ENCODE data around the gene ENOX1.

The ENOX1 gene

GRCh38 chr13:43343645-43344044 is 443.1 kb downstream of the ENOX1 start:
- no peak for DNase-seq

GRCh38 chr13:43339805-43340550 is 446.8 kb downstream of the ENOX1 start:
- no peak for DNase-seq

DNA sequence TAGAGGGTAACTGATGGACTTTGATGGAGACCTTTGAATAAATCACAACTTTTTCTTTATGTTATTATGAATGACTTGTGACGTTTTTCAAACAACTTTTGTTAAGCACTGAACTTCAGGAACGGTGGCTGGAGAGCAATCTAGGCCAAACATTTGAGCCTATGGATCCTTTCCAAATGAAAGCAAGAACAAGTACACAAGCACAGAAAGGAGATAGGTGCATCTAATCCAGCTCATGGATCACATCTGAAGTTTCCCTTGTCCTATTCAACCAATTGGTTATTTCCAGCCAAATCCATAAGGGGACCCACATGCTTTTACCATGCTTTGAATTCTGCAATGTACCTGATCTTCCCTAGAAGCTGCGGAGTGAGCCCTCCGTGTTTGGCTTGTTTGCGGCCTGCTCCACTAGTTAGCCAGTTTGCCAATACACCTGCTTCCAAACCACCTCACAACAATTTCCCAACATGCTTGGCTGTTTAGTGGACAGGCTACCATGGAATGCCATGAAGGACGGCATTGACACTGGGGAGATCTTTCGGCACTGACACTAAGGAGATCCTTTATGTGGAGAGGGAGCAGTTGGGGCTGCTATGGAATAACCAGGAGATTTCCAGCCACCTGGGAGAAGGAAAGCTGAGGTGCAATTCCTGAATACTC is 447.5 kb downstream of the ENOX1 start:
- DNase-seq: no peak

DNA sequence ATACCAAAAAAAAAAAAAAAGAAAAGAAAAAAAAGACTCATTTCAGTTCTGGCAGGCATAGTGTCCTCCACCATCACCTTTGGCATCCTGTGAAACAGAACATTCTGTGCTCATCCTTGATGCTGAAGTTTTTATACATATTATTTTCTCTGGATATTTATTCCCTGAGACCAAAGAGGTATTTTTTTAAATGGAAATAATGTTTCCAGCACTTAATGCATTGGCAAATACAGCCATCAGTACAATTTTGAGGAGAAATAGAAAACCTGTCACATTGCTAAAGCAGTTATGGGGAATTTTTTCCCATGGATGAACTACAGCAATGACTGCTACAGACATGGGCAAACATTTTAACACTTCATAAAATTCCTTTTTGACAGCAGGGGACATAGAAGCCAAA is 451.0 kb downstream of the ENOX1 start:
- DNase-seq: no peak

GRCh38 chr13:43333176-43333575 is 453.6 kb downstream of the ENOX1 start:
- no peak for DNase-seq

DNA sequence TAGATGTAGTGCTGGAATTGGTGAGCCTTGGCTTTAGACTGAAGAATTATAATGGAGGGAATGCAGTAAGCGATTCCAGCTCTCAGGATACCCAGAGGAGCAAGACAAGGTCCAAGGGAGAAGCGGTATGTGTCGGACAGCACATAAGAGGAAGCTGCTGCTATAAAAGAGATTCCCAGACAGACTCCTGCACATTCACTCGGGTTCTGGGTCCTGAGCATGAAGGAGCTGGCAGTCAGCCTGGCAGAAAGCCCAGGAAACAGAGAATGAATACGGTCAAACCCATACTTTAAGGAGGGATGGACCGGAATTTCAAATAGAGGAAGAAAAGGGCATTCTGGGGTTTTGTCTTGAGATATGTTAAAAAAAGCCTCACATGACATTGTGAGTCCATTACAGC is 455.1 kb downstream of the ENOX1 start:
- no peak for DNase-seq

DNA sequence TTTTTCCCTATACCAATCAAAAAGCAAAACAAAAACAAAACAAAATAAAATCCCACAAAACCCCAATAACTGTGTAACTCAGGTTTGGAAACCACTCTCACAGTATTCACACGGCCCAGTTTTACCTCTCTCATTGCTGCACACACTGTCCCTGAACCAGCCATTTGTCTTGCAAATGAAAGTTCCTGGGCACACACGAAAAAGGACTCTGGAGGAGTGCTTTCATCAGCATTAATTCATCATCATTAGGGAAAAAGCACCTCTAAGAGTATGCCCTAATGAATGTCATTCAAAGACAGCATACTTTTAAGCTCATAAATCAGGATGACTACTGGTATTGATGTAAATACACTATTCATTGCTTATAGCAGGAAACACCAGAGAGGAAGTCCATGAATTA is 457.1 kb downstream of the ENOX1 start:
- DNase-seq: no peak

GRCh38 chr13:43328907-43329306 is 457.9 kb downstream of the ENOX1 start:
- no peak for DNase-seq

GRCh38 chr13:43326100-43326499 is 460.7 kb downstream of the ENOX1 start:
- no peak for DNase-seq

DNA sequence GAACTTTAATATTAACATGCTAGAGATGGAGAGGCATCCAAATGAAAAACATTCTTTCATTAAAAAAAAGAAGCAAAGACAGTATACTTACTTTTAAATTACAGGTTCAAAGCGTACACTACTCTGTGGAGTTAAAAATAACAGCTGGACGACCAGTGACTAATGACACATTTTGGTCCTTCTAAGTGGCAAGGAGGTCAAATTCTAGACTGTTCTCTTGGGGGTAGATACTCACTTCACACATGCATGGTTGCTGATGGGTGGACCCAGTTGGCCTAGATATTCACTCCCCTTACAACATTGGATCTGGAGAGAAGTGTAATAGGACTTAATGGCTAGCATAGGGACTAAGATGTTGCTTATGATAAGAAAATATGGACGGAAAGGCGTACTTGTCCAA is 461.1 kb downstream of the ENOX1 start:
- DNase-seq: no peak

DNA sequence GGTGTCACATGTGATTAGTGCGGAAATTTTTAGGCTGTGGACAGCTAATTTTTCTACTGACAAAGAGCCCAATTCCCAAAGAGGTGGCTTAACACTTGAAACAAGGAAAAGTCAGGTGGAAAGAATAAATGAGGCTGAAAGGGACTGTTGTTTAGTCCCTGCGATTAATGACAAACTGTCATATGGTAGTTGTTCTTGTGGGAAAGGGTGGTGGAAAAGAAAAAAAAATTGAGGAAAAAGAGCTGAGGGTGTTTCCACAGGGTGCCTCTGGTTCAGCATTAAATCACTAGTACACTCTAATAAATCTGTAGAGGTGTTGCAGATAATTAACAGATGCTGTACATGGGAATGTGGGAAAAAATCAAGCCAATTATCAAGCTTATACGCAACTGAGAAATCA is 462.6 kb downstream of the ENOX1 start:
- DNase-seq: no peak

DNA sequence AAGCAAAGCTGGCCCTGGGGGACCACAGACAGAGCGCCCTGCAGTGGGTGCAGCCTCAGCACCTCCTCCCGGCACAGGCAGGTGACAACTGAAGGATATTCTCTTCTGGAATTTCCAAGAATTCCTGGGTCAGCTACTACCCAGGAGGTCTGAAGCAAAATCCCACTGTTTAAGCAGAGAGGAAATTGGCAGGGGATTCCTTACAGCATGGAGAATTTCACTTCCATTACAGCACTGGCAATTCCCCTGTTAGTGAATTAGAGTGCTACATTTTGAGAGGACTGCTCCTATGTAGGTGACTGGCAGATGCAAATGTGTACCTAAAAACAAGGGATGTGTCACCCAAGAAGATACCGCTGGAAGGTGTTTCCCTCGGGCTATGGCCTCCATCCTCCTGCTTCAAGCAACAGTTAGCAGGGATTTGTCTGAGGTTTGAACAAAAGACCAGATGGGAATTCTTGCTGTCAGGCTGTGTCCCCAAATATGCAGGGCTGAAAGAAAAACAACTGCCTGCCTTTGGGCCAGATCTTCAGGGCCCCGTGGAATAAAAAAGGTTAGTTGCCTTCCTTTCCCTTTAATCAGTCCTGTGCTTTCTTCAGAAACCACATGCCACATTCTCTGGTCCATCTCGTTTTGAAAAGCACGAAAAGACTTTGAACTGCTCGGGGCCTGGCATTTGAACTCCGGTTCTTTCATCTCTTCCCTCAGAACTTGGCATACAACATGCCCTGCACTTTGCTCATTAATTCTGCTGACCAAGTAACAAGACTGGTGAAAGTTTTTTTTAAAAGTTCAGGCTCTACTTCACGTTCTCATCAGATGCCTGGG is 466.9 kb downstream of the ENOX1 start:
- DNase-seq: no peak

DNA sequence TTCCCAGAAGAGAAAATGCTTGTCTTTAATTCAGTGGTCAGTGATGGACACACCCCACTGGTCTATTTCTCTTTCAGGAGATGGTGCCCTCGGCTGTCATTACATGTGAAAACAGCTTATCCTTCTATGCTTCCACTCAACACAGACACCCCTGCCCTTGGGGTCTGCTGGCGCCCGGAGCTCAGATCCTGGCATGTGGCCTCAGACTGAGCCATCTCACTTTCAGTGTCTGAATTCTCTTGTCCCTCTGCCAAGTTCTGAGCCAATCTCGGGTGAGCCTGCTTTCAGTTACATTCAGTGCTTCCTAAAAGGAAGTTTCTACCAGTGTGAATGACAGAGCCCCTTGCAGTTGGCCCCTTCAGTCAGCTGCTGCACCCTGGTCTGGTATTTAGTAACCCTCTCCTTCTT is 469.8 kb downstream of the ENOX1 start:
- peak; percentile 30 to 34 for DNase-seq

DNA sequence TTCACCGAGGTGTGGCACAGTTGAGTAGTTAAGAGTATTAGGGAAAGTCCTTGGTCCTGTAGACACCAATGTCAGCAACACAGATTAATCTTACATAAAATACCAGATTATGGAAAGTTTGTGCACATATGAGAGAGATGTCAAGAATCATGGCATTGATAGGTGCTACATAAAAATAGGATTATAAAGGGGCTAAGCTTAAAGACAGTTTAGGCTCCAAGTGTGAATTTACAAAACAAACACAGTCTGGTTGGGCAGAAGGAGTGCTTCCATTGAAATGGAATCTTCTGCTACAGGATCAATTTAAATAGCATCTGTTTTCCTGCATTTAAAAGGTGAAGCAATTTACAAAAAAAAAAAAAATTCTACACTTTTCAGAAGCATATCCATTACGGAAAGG is 470.5 kb downstream of the ENOX1 start:
- DNase-seq: no peak

DNA sequence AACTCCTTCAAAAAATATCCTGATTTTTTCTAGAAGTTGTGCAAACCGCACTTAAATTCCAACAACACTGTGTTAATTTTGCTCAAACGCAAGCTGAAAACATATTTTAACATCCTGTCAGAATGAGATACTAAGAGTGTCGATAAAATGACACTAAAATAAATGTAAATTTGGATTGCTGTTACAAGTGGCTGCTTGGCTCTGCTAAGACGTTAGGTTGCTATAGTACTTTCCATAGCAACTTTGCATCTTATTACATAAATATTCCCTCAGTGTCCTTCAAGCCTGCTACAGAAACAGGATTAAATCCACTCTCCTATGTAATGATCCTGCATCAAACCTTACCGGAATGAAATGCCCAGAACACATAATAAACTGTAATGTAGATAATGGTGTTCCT is 471.2 kb downstream of the ENOX1 start:
- DNase-seq: no peak

GRCh38 chr13:43309311-43309710 is 477.5 kb downstream of the ENOX1 start:
- no peak for DNase-seq

DNA sequence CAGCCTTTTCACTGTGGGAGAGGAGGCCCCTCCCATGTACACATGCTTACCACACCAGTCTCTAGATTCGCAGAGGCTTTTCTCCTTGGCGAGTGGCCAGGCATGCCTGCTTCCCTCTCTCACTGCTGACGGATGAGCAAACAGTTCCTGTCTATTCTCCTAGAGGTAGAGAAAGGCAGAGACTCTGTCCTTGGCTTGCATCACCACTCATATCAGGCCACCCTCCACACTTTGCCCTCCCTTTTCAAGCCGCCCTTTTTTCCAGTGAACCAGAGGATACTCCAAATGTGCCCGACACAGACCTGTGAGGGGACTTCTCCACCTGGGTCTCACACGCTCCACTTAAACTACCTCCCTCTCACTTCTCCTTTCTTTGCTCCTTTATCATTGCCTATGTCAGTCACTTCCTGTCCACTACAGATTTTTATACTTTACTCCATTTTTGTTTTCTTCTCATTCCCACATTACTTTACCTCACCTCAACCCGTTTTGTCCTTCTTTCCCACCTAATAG is 478.8 kb downstream of the ENOX1 start:
- DNase-seq: peak; percentile 90

GRCh38 chr13:43307221-43307920 is 479.4 kb downstream of the ENOX1 start:
- DNase-seq: no peak

DNA sequence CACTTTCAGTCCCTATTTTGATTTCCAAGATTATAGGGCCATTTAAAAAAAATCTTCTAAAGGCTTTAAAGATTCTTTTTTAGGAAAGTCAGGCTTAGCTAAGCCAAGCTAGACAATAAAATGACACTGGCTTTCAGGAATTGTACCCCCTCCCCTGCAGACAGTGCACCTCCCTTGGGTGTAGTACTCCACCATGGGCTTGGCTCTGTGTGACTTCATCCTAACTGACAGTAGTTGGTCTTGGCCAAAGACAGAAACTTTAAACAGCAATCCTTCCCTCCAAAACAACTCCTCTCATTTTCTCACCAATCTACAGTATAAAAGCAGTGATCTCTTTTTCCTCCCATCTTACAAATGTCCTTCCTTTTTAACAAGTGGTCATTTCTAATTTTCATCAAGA is 480.4 kb downstream of the ENOX1 start:
- DNase-seq: no peak

GRCh38 chr13:43305416-43305815 is 481.4 kb downstream of the ENOX1 start:
- peak; percentile 10 to 40 for DNase-seq

DNA sequence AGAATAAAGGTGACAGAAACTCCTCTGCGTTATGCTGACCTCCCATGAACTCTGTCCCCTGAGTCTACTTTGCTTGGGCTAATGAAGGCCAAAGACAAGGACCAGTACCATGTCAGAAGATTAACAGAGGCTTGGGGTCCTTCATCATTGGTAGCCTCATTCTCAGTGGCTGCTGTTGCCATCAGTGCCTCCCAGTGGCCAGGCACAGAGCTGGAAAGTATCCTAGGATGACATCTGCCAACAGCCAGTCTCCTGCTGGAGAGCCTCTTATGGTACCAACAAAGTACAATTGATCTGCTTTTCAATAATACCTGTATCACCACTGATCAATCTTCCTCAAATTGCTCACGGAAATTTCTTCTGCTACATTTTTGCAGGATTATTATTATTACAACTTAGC is 481.8 kb downstream of the ENOX1 start:
- DNase-seq: no peak

DNA sequence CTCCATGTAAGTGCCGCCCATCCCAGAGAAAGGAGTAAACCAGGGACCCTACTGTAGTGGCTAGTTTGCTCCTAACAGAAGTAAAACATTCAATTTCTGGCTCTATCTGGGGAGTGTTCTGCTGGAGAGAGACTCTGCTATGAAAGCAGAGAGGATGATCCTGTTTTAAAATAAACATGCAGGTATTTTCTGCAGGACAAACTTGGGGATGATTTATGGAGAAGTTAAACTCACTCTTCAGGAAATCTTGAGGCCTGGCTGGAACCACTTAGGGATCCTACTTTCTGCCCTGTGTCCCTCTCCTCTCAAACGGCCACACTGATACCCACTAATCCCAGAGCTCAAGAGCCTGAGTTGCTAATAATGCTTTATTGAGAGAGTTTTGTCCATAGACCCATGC is 482.3 kb downstream of the ENOX1 start:
- no peak for DNase-seq
